Neuronal stem cell (in vitro differentiated cells): ENCODE measurements around the gene ETNPPL.

Experiments used
- DNase-seq: peaks from one replicate; pipeline ENCODE4 v3.0.0-alpha.2; 2013; ENCODE audit warnings: low spot score
- H2AFZ ChIP-seq: one replicate; pipeline ENCODE4 v1.6.1; 2013; ENCODE audit warnings: mild to moderate bottlenecking, low read length, inconsistent platforms
- H2AK5ac ChIP-seq: 2 replicates; pipeline ENCODE4 v1.6.1; 2013; ENCODE audit warnings: low read depth, mild to moderate bottlenecking, inconsistent platforms, low read length, moderate library complexity, mixed read lengths
- H2BK120ac ChIP-seq: 2 replicates; pipeline ENCODE4 v1.6.1; 2013; ENCODE audit warnings: low read depth, mild to moderate bottlenecking, inconsistent platforms, low read length, moderate library complexity, mixed read lengths
- H2BK12ac ChIP-seq: one replicate; pipeline ENCODE4 v1.6.1; 2013; ENCODE audit warnings: low read length, inconsistent platforms
- H2BK15ac ChIP-seq: 2 replicates; pipeline ENCODE4 v1.6.1; 2013; ENCODE audit warnings: mild to moderate bottlenecking, low read length, inconsistent platforms, mixed read lengths
- H2BK5ac ChIP-seq: one replicate; pipeline ENCODE4 v1.6.1; 2013; ENCODE audit warnings: inconsistent platforms, mild to moderate bottlenecking, low read length, moderate library complexity
- H3K14ac ChIP-seq: one replicate; pipeline ENCODE4 v1.6.1; 2013; ENCODE audit warnings: low read length, inconsistent platforms
- H3K18ac ChIP-seq: 2 replicates; pipeline ENCODE4 v1.6.1; 2013; ENCODE audit warnings: low read length, inconsistent platforms
- H3K23ac ChIP-seq: 2 replicates; pipeline ENCODE4 v1.6.1; 2013; ENCODE audit warnings: low read depth, mild to moderate bottlenecking, mixed read lengths, low read length, inconsistent platforms; ENCODE audit not compliant: poor library complexity
- H3K27ac ChIP-seq: replicated peaks from 3 replicates; pipeline ENCODE4 v1.5.1; 2013; ENCODE audit warnings: low read length, inconsistent platforms
- H3K27me3 ChIP-seq, 3 experiments: 2 replicates each; pipeline ENCODE4 v1.6.1; 2013; ENCODE audit warnings: low read length in 3 of 3, mild to moderate bottlenecking in 2 of 3, inconsistent platforms in 1 of 3, low read depth in 1 of 3, mixed read lengths in 1 of 3, moderate library complexity in 1 of 3; ENCODE audit not compliant: control insufficient read depth in 3 of 3, insufficient read depth in 3 of 3
- H3K36me3 ChIP-seq, 2 donors: replicated peaks in 1 of 2; 2 replicates each; pipeline ENCODE4 v1.6.1; 2013; ENCODE audit warnings: low read length in 2 of 2; ENCODE audit not compliant: control insufficient read depth in 2 of 2, insufficient read depth in 2 of 2
- H3K4ac ChIP-seq: 2 replicates; pipeline ENCODE4 v1.6.1; 2013; ENCODE audit warnings: inconsistent platforms, mild to moderate bottlenecking, low read length, moderate library complexity
- H3K4me1 ChIP-seq, 2 donors: 1 replicate in 1 of 2; 2 replicates in 1 of 2; pipeline ENCODE4 v1.6.1; 2013; ENCODE audit warnings: low read length in 2 of 2, low read depth in 1 of 2; ENCODE audit not compliant: control insufficient read depth in 2 of 2, insufficient read depth in 1 of 2
- H3K4me2 ChIP-seq: one replicate; pipeline ENCODE4 v1.6.1; 2013; ENCODE audit warnings: mild to moderate bottlenecking, low read length, inconsistent platforms; ENCODE audit not compliant: insufficient read depth, poor library complexity, severe bottlenecking
- H3K4me3 ChIP-seq, 2 donors: 2 replicates each; pipeline ENCODE4 v1.5.1; 2013; ENCODE audit warnings: low read length in 2 of 2, mild to moderate bottlenecking in 2 of 2, inconsistent platforms in 1 of 2, moderate library complexity in 1 of 2
- H3K79me1 ChIP-seq: one replicate; pipeline ENCODE4 v1.6.1; 2013; ENCODE audit warnings: low read depth, mild to moderate bottlenecking, inconsistent platforms, low read length, moderate library complexity
- H3K9ac ChIP-seq: one replicate; pipeline ENCODE4 v1.6.1; 2013; ENCODE audit warnings: mild to moderate bottlenecking, low read depth, low read length, inconsistent platforms; ENCODE audit not compliant: poor library complexity
- H3K9me3 ChIP-seq, 2 donors: replicated peaks in 1 of 2; 2 replicates each; pipeline versions ENCODE3 to v1.6.1; 2013; ENCODE audit warnings: low read length in 2 of 2, mild to moderate bottlenecking in 2 of 2, inconsistent platforms in 1 of 2, low read depth in 1 of 2, mixed read lengths in 1 of 2, moderate library complexity in 1 of 2; ENCODE audit not compliant: control insufficient read depth in 2 of 2, insufficient read depth in 1 of 2
- H4K8ac ChIP-seq: one replicate; pipeline ENCODE4 v1.6.1; 2013; ENCODE audit warnings: low read depth, mild to moderate bottlenecking, inconsistent platforms, low read length, moderate library complexity
- H4K91ac ChIP-seq: one replicate; pipeline ENCODE4 v1.6.1; 2013; ENCODE audit warnings: low read length, low read depth, mild to moderate bottlenecking, inconsistent platforms; ENCODE audit not compliant: poor library complexity
- WGBS, 2 donors: extraction: QIAGEN DNeasy Blood & Tissue Kit; methylation state at CpG; one replicate each; pipeline ENCODE4 v1.1.7; 2013; ENCODE audit warnings: missing lambda C conversion rate in 2 of 2, mixed read lengths in 1 of 2; ENCODE audit not compliant: insufficient read length in 2 of 2, insufficient replicate concordance in 1 of 2; ENCODE audit errors: extremely low coverage in 2 of 2; 5-methylcytosine and 5-hydroxymethylcytosine counted together

ETNPPL gene

DNA sequence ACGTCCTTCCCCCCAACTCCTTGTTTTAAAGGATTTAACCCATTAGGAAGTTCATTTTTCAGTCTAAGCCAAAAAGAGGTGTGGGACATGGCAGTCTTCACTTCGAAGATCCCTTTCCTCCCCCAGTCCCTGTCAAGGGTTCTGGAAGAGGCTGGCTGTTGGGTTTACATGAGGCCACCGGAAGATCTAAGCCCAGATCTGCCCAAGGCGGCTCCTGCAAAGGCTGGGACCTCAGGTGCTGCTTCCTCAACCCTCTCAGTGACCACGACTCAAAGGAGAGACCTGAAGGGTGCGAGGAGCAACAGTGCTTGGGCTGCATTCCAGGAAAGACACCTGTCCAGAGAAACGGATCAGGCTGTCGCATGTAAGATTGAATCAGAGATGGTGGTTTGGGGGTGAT is 23.5 kb upstream of the ETNPPL start:
- no peak overlapping the region for H2AFZ ChIP-seq
- no peak overlapping the region for H3K23ac ChIP-seq
- H3K27ac ChIP-seq: no peak overlapping the region
- no peak overlapping the region for H4K91ac ChIP-seq
- H3K9ac ChIP-seq: no peak overlapping the region
- no peak overlapping the region for H2BK12ac ChIP-seq
- H3K4me1 ChIP-seq: no peaks in the 10 kb centered on the region
- H3K79me1 ChIP-seq: no peaks in the 10 kb centered on the region
- no peak overlapping the region for H2BK15ac ChIP-seq
- no peak overlapping the region for H2BK5ac ChIP-seq
- H3K27me3 ChIP-seq: no peaks in the 10 kb centered on the region
- no peaks in the 10 kb centered on the region for H3K36me3 ChIP-seq
- no CpG with 5 or more reads among the region's 8 CpGs for WGBS, 2 donors
- H2BK120ac ChIP-seq: no peak overlapping the region
- no peak overlapping the region for H3K18ac ChIP-seq
- no peak overlapping the region for H3K14ac ChIP-seq
- no peak overlapping the region for H2AK5ac ChIP-seq
- no peaks in the 10 kb centered on the region for H3K9me3 ChIP-seq
- no peak for DNase-seq
- H3K4ac ChIP-seq: no peak overlapping the region
- no peak overlapping the region for H3K4me2 ChIP-seq
- no peak overlapping the region for H4K8ac ChIP-seq
- no peak overlapping the region for H3K4me3 ChIP-seq

DNA sequence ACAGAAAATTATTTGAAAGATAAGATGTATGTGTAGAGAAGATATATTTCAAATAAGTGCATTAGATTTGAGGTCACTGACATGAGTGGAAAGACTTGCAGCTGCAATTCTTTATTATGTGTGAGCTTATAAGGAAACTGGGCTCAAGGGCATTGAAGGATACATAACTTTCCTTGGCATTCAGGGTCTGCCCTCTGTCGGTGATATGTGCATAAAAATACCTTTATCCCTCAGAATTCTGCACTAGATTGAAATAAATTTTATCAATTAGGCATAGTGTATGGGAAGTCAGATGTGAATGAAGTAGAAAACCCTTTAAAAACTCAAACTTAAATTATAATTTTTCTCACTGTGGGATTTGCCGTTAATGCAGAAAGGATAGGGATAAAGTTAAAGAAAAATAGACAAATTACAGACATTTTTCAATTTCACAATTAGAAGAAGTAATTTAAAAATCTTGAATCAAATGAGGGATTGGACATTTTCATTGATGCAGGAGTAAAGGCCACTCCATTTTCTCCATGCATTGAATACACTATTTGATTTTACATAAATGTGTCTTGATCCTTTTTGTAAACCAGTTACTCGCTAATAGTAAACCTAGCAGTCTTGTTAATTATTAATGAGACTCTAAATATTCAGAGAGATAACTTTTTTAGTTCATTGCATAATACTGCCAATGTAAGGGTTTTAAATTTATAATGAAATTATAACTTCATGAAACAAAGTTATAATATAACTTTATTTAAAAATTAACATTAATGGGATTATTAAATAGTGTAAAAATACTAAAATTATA is 21.0 kb upstream of the ETNPPL start:
- no peak for DNase-seq
- no peaks in the 10 kb centered on the region for H3K79me1 ChIP-seq
- no peak overlapping the region for H3K9ac ChIP-seq

DNA sequence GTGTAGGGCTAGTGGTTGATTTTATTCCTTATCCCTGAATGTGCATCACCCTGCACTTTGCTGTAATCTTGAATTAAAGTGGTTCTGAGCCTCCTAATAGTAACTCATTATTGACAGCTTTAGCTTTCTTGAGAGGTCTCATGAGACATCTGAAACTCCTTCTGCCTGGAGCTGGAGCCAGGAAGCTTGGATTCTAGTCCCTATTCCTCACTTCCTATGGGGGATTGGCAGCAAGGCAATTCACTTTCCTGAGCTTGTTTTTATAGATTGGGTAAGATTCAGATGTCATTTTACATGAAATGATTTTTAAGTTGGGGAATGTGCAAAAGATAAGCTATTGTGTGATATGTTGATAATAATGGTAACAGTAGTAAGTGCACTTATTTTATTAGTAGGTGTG is 17.1 kb upstream of the ETNPPL start:
- H3K36me3 ChIP-seq: no peaks in the 10 kb centered on the region
- no peak overlapping the region for H4K8ac ChIP-seq
- no peaks in the 10 kb centered on the region for H3K79me1 ChIP-seq
- no peak overlapping the region for H2AK5ac ChIP-seq
- H2BK120ac ChIP-seq: no peak overlapping the region
- H4K91ac ChIP-seq: no peak overlapping the region
- no peak overlapping the region for H3K14ac ChIP-seq
- H3K4me3 ChIP-seq: no peak overlapping the region
- H2AFZ ChIP-seq: no peak overlapping the region
- H2BK15ac ChIP-seq: no peak overlapping the region
- H3K27me3 ChIP-seq: no peaks in the 10 kb centered on the region
- H3K23ac ChIP-seq: no peak overlapping the region
- H2BK5ac ChIP-seq: no peak overlapping the region
- no peak overlapping the region for H3K18ac ChIP-seq
- H2BK12ac ChIP-seq: no peak overlapping the region
- H3K9me3 ChIP-seq: no peaks in the 10 kb centered on the region
- no peak overlapping the region for H3K9ac ChIP-seq
- H3K4me1 ChIP-seq: no peaks in the 10 kb centered on the region
- no peak overlapping the region for H3K27ac ChIP-seq
- no peak for DNase-seq
- no peak overlapping the region for H3K4me2 ChIP-seq
- H3K4ac ChIP-seq: no peak overlapping the region

More for the DNA sequence above, 21.0 kb upstream of the ETNPPL start:
- Histone ChIP-seq H3K36me3 (no peaks in the 10 kb centered on the region), H2BK120ac (no peak overlapping the region), H3K27ac (no peak overlapping the region), H3K4ac (no peak overlapping the region), H2BK15ac (no peak overlapping the region), H3K23ac (no peak overlapping the region), H2AFZ (no peak overlapping the region), H3K4me3 (no peak overlapping the region), H3K4me2 (no peak overlapping the region), H2BK5ac (no peak overlapping the region), H3K14ac (no peak overlapping the region), H3K18ac (no peak overlapping the region), H3K9me3 (no peaks in the 10 kb centered on the region), H4K8ac (no peak overlapping the region), H2BK12ac (no peak overlapping the region), H3K4me1 (no peaks in the 10 kb centered on the region), H4K91ac (no peak overlapping the region), H3K27me3 (no peaks in the 10 kb centered on the region), H2AK5ac (no peak overlapping the region)
- WGBS, 2 donors: no CpG with 5 or more reads among the region's 3 CpGs

DNA sequence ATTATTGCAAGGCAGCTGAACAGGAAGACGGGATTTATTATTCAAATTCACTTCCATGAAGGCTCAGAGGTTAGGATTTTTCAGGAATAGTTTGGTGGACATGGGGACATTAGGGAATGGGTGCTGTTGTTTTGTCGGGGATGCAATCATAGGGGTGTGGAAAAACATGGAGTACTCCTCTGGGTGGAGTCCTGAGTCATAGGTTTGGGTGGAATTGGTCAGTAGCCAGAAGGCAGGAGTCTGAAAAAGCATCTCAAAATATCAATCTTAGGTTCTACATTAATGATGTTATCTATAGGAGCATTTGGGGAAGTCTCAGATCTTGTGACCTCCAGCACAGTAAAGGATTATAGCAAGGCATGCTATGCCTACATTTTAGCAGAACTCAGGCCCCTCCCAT is 14.5 kb upstream of the ETNPPL start:
- Histone ChIP-seq H2BK12ac (no peak overlapping the region), H2AK5ac (no peak overlapping the region), H3K18ac (no peak overlapping the region)

More for the DNA sequence above, 14.5 kb upstream of the ETNPPL start:
- Histone ChIP-seq H3K27me3 (peaks cover 0 to 2% (median 0%) of the 10 kb centered on the region in 3 experiments), H2BK5ac (no peak overlapping the region), H2BK120ac (no peak overlapping the region), H3K4ac (no peak overlapping the region), H3K23ac (no peak overlapping the region), H2BK15ac (no peak overlapping the region), H4K8ac (no peak overlapping the region), H3K4me1 (no peaks in the 10 kb centered on the region), H3K4me2 (no peak overlapping the region), H2AFZ (no peak overlapping the region), H3K27ac (no peak overlapping the region), H4K91ac (no peak overlapping the region), H3K9ac (no peak overlapping the region), H3K9me3 (no peaks in the 10 kb centered on the region), H3K14ac (no peak overlapping the region), H3K79me1 (no peaks in the 10 kb centered on the region), H3K36me3 (no peaks in the 10 kb centered on the region), H3K4me3 (no peak overlapping the region)
- DNase-seq: no peak
- no CpG with 5 or more reads among the region's 2 CpGs for WGBS, 2 donors
